KOPT-K1 (cell line): ENCODE data around the gene AGBL5.
"Not testable (repeated sequence)": the region's sequence is repeated elsewhere in the genome, so short reads cannot be mapped to it uniquely, and the experiment has no call there.

Experiments
- H3K27ac ChIP-seq: fragments of 200-600 bp; sonication (generic); 2 replicates; pipeline ENCODE4 v1.5.1; 2016; ENCODE audit warnings: antibody characterized with exemption, mild to moderate bottlenecking, low read depth, low read length; ENCODE audit not compliant: poor library complexity, severe bottlenecking
- H3K36me3 ChIP-seq: fragments of 200-600 bp; sonication (generic); 2 replicates; pipeline ENCODE4 v1.5.1; 2017; ENCODE audit warnings: antibody characterized with exemption, mild to moderate bottlenecking, low read length, moderate library complexity; ENCODE audit not compliant: insufficient read depth
- H3K9me3 ChIP-seq: fragments of 200-600 bp; sonication (generic); 2 replicates; pipeline ENCODE4 v1.5.1; 2017; ENCODE audit warnings: antibody characterized with exemption, low read length, mild to moderate bottlenecking; ENCODE audit not compliant: insufficient read depth, poor library complexity, severe bottlenecking

AGBL5 gene

GRCh38 chr2:27058210-27058609 lies 6.7 kb downstream of the AGBL5 start:
- no peaks in the 10 kb centered on the region for H3K9me3 ChIP-seq
- no peak overlapping the region for H3K27ac ChIP-seq
- peaks cover 83% of the 10 kb centered on the region for H3K36me3 ChIP-seq

DNA sequence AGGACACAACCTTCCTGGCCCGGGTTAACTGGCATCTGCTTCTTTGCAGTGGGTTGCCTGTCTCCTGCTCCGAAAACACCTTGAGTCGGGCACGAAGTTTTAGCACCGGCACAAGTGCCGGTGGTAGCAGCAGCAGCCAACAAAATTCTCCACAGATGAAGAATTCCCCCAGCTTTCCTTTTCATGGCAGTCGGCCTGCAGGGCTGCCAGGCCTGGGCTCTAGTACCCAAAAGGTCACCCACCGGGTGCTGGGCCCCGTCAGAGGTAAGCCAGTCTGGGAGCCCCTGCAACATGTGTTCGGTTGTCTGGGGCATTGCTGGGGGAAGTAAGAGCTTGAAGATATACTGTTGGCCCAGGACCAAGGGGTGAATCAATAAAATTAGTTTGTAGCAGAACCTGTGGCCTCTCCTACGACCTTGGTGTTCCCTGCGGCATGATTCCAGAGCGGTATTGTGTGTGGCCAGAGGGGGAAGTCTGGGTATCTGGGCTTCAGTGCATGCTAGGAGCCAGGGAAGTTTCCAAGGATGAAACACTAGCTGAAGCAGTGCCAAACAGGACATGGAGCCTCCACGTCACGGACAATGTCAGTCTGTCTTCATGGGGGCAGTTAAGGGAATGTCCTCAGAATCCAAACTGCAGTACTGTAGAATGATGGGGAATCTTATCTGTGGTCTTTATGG lies 7.8 kb downstream of the AGBL5 start:
- Histone ChIP-seq H3K9me3 (no peaks in the 10 kb centered on the region), H3K36me3 (peaks cover 73% of the 10 kb centered on the region), H3K27ac (no peak overlapping the region)

- Histone ChIP-seq H3K27ac (no peak overlapping the region), H3K36me3 (peaks cover 68% of the 10 kb centered on the region), H3K9me3 (no peaks in the 10 kb centered on the region)
These were observed 8.9 kb downstream of the AGBL5 start for GRCh38 chr2:27060323-27060722.

DNA sequence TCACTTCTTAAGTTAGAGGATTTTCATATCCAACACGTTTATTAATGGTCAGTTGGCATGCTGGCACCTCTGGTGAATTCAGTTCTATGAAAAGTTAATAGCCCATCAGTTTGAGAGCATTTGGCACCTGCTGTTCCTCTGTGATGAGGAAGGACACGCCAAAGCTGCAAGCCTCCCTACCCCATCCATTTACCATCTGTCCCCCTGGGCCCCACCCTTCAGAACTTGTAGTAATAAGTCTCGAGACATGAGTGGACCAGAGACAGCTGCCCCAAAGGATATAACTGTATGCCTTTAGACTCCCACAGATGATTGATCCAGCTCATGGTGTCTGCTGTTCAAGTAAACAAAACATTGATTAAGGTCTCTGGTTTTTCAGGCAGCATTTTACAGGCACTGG lies 13.7 kb downstream of the AGBL5 start:
- Histone ChIP-seq H3K36me3 (peaks cover 72% of the 10 kb centered on the region), H3K27ac (no peak overlapping the region), H3K9me3 (no peaks in the 10 kb centered on the region)

- peaks cover 62% of the 10 kb centered on the region for H3K36me3 ChIP-seq
- H3K9me3 ChIP-seq = no peaks in the 10 kb centered on the region
- no peak overlapping the region for H3K27ac ChIP-seq
These were observed 15.9 kb downstream of the AGBL5 start for GRCh38 chr2:27067385-27067784.

DNA sequence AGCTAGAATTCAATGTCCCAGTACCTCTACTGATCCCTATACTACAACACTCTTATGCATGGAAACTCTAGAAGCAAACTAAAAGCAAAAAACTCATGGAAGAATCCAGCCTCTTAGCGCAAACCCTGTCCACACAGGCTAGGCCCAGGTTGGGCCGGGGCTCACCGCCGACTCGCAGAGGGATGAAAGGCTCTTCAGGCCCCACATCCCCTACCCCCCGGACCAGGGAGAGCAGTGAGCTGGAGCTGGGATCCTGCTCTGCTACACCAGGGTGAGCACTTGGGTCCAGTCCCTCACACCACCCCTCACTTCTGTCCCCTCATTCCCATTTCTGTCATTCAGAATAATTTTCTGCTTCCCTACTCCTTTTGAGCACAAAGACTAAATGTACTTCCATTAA lies 18.0 kb downstream of the AGBL5 start:
- peaks cover 55% of the 10 kb centered on the region for H3K36me3 ChIP-seq
- no peaks in the 10 kb centered on the region for H3K9me3 ChIP-seq
- H3K27ac ChIP-seq = no peak overlapping the region

DNA sequence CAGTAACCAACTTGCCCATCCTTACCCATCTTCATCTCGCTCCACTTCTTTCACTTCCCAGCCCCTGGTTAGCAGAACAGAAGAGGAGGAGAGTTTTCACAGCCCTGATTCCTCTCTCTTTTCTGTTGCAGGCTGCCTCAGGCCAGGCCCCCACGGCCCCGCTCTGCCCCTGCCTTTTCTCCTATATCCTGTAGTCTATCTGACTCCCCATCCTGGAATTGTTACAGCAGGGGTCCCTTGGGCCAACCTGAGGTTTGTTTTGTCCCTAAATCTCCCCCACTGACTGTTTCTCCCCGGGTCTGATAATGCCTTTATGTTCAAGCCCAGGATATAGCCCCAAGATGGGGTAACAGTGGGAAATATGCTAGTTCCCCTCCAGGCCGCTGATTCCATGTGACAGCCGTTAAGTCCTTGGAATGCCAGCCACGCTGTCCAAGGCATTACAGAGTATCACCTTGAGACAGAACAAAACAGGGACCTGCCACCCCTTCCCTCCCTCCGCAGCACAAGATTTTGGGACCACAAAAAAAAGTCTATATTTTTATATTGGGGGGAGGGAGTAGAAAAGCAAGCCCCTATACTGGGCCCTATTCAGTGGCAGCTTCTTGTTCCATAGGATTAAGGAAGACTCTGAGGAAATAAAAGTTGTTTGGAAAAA lies 18.6 kb downstream of the AGBL5 start:
- Histone ChIP-seq H3K9me3 (no peaks in the 10 kb centered on the region), H3K27ac (peak overlapping the region; percentile 65), H3K36me3 (peaks cover 52% of the 10 kb centered on the region)

DNA sequence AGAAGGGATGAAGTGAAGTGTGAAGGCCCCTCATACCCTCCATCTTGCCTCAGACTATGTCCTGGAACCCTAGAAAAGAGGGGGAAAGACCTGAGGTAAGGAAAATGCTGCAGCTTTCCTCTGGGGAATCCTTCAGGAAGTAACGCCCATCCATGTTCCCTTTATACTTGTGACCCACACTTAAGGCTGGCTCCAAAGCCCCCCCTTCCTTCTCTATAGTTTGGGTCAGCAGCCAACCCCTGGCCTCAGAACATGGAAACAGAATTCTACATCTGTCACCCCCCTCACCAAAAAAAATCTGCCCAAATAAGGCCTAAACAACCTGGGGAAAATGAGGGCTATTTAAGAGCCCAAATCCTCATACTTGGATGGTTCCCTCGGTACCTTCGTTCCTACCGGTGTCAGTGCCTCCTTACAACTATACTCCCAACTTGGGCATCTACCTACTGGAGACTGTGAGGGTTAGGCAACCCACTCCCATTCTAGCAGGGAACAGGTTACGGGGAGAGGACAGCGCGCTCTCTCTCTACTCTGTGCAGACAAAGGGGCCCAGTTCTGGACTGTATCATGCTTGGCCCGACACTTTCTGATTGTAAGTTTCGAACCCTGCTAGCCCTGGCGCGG lies 19.3 kb downstream of the AGBL5 start:
- Histone ChIP-seq H3K9me3 (no peaks in the 10 kb centered on the region), H3K27ac (peak overlapping the region; percentile 65), H3K36me3 (peaks cover 45% of the 10 kb centered on the region)

DNA sequence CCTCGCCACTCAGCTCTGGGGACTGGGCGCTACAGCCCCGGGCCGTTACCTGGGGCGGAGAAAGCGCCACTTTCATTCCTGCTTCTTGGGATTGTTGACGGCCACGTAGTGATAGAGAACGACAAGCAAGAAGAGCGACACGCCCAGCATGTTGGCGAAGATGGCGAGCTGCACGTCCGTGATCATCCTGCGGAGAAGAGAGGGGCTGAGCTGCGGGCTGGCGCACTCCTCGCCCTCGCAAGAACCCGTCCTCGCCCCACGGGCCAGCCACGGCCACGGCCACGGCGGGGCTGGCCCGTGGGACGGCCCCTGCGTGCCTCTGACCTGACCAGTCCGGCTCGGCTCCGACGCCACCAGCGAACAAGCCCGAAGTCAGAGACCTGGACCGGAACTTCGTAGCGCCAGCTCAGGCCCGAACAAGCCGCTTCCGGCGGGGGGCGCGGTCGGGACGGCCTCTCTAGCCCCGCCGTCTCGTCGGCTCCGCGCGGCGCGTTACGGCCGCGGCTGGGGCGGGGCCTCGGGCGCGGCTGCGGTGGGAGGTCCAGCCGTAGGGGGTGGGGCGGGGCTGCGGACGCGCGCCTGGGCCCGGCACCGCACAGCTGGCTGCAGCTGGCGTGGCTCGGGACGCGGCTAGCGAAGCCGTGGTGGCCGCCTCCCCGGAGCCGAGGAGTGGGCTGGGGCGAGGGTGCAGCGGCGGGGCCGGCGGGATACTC lies 20.0 kb downstream of the AGBL5 start, which contains the start of gene OST4:
TSS of gene OST4 (minus strand) at position 378 of the 713 bp plus-strand sequence.
- Histone ChIP-seq H3K9me3 (no peaks in the 10 kb centered on the region), H3K27ac (peak within 1 kb of the TSS; percentile 65), H3K36me3 (peaks cover 38% of the 10 kb centered on the region)

- H3K36me3 ChIP-seq = peaks cover 31% of the 10 kb centered on the region
- H3K27ac ChIP-seq = peak overlapping the region; percentile 65
- no peaks in the 10 kb centered on the region for H3K9me3 ChIP-seq
These were observed 20.7 kb downstream of the AGBL5 start for GRCh38 chr2:27071990-27072830.

- Histone ChIP-seq H3K27ac (no peak overlapping the region), H3K36me3 (peaks cover 24% of the 10 kb centered on the region), H3K9me3 (no peaks in the 10 kb centered on the region)
These were observed 21.5 kb downstream of the AGBL5 start for GRCh38 chr2:27072920-27073319.

DNA sequence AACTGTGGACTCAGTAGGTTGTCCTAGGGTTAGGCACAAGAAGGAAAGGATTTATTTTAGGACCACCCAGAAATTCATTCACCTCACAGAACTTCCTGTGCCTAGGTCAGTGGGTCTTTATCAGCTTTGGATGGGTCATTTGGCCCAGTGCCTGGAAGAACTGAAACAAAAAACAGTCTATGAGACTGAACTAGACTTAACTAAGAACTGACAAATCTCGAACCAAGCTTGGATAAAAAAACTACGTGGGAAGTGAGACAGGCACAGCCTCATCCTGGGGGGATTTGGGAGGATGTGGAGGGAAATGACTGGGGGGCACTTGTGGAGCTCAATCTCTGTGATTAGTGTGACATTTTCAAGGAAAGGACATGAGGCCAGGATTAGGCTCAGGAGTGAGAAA lies 22.3 kb downstream of the AGBL5 start:
- H3K27ac ChIP-seq = no peak overlapping the region
- H3K9me3 ChIP-seq = no peaks in the 10 kb centered on the region
- H3K36me3 ChIP-seq = peaks cover 15% of the 10 kb centered on the region

GRCh38 chr2:27074738-27075565 lies 23.5 kb downstream of the AGBL5 start:
- Histone ChIP-seq H3K36me3 (peaks cover 3% of the 10 kb centered on the region), H3K27ac (peak overlapping the region; percentile 36), H3K9me3 (no peaks in the 10 kb centered on the region)

- not testable (repeated sequence) for H3K9me3 ChIP-seq, H3K36me3 ChIP-seq
- peak overlapping the region; percentile 36 for H3K27ac ChIP-seq
These were observed 24.1 kb downstream of the AGBL5 start for GRCh38 chr2:27075566-27075871.
